HEK293 (cell line): ENCODE results near the gene STOML3.

Experiments used
- CTCF ChIP-seq: fragments of 450-650 bp; formaldehyde crosslinking; IDR thresholded peaks from 2 replicates; pipeline ENCODE4 v1.5.1; 2016; ENCODE audit warnings: missing biosample characterization, missing genetic modification characterization
- GFI1B ChIP-seq: fragments of 450-650 bp; formaldehyde crosslinking; IDR thresholded peaks from 2 replicates; pipeline ENCODE4 v1.5.1; 2016; ENCODE audit warnings: missing biosample characterization, missing genetic modification characterization
- GLI4 ChIP-seq: fragments of 450-650 bp; formaldehyde crosslinking; IDR thresholded peaks from 2 replicates; pipeline ENCODE4 v1.5.1; 2016; ENCODE audit warnings: missing biosample characterization, missing genetic modification characterization
- MYNN ChIP-seq: fragments of 450-650 bp; formaldehyde crosslinking; IDR thresholded peaks from 2 replicates; pipeline ENCODE4 v1.5.1; 2016; ENCODE audit warnings: missing biosample characterization, missing genetic modification characterization, borderline replicate concordance
- ZIC2 ChIP-seq: fragments of 450-650 bp; formaldehyde crosslinking; IDR thresholded peaks from 2 replicates; pipeline ENCODE4 v1.5.1; 2016; ENCODE audit warnings: missing biosample characterization, missing genetic modification characterization
- ZNF140 ChIP-seq: fragments of 450-650 bp; formaldehyde crosslinking; IDR thresholded peaks from 2 replicates; pipeline ENCODE4 v1.5.1; 2016; ENCODE audit warnings: missing biosample characterization, missing genetic modification characterization
- ZNF626 ChIP-seq: fragments of 450-650 bp; sonication (Bioruptor Pico); formaldehyde crosslinking; IDR thresholded peaks from 2 replicates; pipeline ENCODE4 v1.5.1; 2018; ENCODE audit warnings: missing biosample characterization, missing genetic modification characterization, inconsistent platforms
- ZNF639 ChIP-seq: fragments of 450-650 bp; formaldehyde crosslinking; IDR thresholded peaks from 2 replicates; pipeline ENCODE4 v1.5.1; 2016; ENCODE audit warnings: missing biosample characterization, missing genetic modification characterization
- TF ChIP-seq, protein P1 (sequence below): fragments of 450-650 bp; formaldehyde crosslinking; IDR thresholded peaks from 2 replicates; pipeline ENCODE4 v1.5.1; 2017; ENCODE audit warnings: missing biosample characterization, missing genetic modification characterization
- TF ChIP-seq, protein P2 (sequence below): fragments of 450-650 bp; formaldehyde crosslinking; IDR thresholded peaks from 2 replicates; pipeline ENCODE4 v1.5.1; 2016; ENCODE audit warnings: missing biosample characterization, missing genetic modification characterization

GRCh38 chr13:38965281-38965680 lies 25.4 kb downstream of the STOML3 start:
- no peak for TF ChIP-seq CTCF (tag by site-specific recombination)
- TF ChIP-seq GLI4 (tag by site-specific recombination), result no peak
- no peak for TF ChIP-seq ZNF140 (tag by site-specific recombination)
- TF ChIP-seq ZIC2 (tag by site-specific recombination), result no peak
- TF ChIP-seq GFI1B, result no peak
- TF ChIP-seq MYNN (tag by site-specific recombination), result no peak
- TF ChIP-seq ZNF626 (tag by site-specific recombination), result no peak
- TF ChIP-seq, protein P1, sequence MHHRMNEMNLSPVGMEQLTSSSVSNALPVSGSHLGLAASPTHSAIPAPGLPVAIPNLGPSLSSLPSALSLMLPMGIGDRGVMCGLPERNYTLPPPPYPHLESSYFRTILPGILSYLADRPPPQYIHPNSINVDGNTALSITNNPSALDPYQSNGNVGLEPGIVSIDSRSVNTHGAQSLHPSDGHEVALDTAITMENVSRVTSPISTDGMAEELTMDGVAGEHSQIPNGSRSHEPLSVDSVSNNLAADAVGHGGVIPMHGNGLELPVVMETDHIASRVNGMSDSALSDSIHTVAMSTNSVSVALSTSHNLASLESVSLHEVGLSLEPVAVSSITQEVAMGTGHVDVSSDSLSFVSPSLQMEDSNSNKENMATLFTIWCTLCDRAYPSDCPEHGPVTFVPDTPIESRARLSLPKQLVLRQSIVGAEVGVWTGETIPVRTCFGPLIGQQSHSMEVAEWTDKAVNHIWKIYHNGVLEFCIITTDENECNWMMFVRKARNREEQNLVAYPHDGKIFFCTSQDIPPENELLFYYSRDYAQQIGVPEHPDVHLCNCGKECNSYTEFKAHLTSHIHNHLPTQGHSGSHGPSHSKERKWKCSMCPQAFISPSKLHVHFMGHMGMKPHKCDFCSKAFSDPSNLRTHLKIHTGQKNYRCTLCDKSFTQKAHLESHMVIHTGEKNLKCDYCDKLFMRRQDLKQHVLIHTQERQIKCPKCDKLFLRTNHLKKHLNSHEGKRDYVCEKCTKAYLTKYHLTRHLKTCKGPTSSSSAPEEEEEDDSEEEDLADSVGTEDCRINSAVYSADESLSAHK (tag by site-specific recombination), result no peak
- TF ChIP-seq, protein P2, sequence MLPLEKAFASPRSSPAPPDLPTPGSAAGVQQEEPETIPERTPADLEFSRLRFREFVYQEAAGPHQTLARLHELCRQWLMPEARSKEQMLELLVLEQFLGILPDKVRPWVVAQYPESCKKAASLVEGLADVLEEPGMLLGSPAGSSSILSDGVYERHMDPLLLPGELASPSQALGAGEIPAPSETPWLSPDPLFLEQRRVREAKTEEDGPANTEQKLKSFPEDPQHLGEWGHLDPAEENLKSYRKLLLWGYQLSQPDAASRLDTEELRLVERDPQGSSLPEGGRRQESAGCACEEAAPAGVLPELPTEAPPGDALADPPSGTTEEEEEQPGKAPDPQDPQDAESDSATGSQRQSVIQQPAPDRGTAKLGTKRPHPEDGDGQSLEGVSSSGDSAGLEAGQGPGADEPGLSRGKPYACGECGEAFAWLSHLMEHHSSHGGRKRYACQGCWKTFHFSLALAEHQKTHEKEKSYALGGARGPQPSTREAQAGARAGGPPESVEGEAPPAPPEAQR, result no peak
- no peak for TF ChIP-seq ZNF639 (tag by site-specific recombination)
